Measurements from ENCODE around the gene ANKRD26. TPM values are rescaled to one million over a fixed set of nuclear protein-coding genes. Genes with fewer than 3 reads are reported as not detected.

ANKRD26 gene
- 6.0 and 7.7 TPM in 2 replicates for total RNA-seq

DNA sequence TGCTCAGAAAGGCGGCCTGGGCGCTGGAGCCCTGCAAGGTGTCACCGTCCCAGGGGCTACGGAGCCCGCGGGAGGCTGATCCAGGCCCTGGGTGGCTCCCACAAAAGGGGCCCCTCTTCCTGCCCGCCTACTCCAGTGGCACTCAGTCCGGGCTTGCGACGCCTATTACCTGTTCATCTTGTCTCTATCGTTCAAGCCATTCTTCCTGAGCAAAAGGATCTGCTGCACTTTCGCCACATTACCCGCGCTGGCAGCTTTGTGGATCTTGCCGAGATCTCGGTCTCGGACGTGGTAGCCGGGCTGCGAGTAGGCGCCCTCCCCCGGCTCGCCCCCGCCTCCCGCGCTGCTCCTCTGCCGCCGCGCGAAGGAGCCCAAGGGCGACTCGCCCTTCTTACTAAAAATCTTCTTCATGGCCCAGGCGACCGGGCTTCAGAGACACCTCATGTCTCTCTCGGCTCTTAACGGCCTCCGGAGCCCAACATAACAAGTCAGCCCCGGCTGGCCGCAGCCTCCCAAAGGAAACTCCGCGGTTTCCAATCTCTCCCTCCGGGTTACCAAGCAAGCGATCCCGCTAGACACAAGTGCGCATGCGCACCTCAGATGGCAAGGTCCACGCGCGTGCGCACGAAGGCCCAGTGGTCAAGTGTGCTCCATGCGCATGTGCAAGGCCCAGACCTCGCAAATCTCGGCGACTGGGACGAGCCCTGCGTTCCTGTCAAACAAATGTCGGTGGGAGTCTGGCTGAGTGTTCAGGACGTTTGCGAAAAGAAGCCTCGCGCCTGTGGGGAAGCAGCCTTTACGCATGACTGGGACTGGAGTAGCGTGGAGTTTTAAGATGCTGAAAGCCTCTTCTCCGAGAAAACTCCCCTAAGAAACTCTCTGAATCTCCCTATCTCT, at the start of gene ANKRD26:
TSS of gene ANKRD26 (minus strand) at position 579 of the 897 bp plus-strand sequence. CDS start at position 411, 168 bp downstream.
- H3K27me3 Mint-ChIP-seq: no peaks in the 10 kb centered on the region
- H3K4me3 Mint-ChIP-seq: peak within 1 kb of the TSS; percentile 94
- peaks cover 4% of the 10 kb centered on the region for H3K36me3 Mint-ChIP-seq (ENCODE audit: low read depth)
- H3K4me1 Mint-ChIP-seq: peaks cover 18% of the 10 kb centered on the region
- ChIA-PET CTCF (no interaction called here), POLR2A (interaction anchor here (2.1 kb wide), 1 partner anchor 54 kb away, joined by 18 read pairs; the partner anchor contains the start of gene YME1L1)
- TF ChIP-seq CTCF (IDR thresholded peaks at IDR 0.05): no peak
- H3K27ac Mint-ChIP-seq: peak within 1 kb of the TSS; percentile 96
- ATAC-seq (ENCODE audit: low read depth) (peak; percentile 93), DNase-seq (peak; percentile 92)
- intact Hi-C loops (cut with micrococcal nuclease): loop anchor here (1.0 to 5.0 kb wide), 6 partner anchors 15 to 402 kb away; partner anchors contain the start of genes ABI1, RAB18 and YME1L1
- no peaks in the 10 kb centered on the region for H3K9me3 Mint-ChIP-seq

DNA sequence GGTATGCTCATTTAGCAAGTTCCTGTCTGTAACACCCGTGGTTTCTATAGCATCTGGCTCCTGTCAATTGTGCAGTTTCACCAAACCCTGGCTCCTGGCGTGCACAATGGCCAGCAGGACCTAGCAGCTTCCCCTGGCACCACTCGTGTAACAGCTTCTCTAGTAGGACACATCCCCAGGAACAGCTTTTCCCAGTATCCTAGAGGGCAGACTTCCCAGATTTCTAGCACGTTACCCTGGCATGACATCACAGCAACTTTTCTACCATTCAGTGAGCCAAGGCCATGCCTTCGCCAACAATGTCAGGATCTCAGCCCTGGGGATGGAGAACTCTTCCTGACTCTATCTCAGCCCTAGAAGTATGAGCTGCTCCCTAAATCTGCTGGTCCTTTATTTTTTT, 47.4 kb upstream of the ANKRD26 start:
- CTCF ChIA-PET: no interaction called here
- H3K27ac Mint-ChIP-seq: no peak overlapping the region

GRCh38 chr10:27145937-27146336, 45.6 kb upstream of the ANKRD26 start:
- Mint-ChIP-seq H3K36me3 (ENCODE audit: low read depth) (peaks cover 80% of the 10 kb centered on the region), H3K4me3 (no peak overlapping the region), H3K9me3 (no peaks in the 10 kb centered on the region), H3K27me3 (no peaks in the 10 kb centered on the region), H3K27ac (no peak overlapping the region), H3K4me1 (peaks cover 7% of the 10 kb centered on the region)
- no peak for DNase-seq
- intact Hi-C loops (cut with micrococcal nuclease): no loop called here
- POLR2A ChIA-PET: interaction anchor here (1.4 kb wide), 1 partner anchor 8 kb away, joined by 17 read pairs; the partner anchor contains the start of gene YME1L1
- no peak for TF ChIP-seq CTCF (IDR thresholded peaks at IDR 0.05)
- no peak for ATAC-seq (ENCODE audit: low read depth)
- CTCF ChIA-PET: interaction anchor here (1.6 kb wide), 1 partner anchor 8 kb away, joined by 3 read pairs; the partner anchor contains the start of gene YME1L1

More for the DNA sequence above, 47.4 kb upstream of the ANKRD26 start:
- no peak for DNase-seq
- POLR2A ChIA-PET: no interaction called here
- no peak for ATAC-seq (ENCODE audit: low read depth)
- no peak for TF ChIP-seq CTCF (IDR thresholded peaks at IDR 0.05)
- Mint-ChIP-seq H3K27me3 (no peaks in the 10 kb centered on the region), H3K4me1 (peaks cover 15% of the 10 kb centered on the region), H3K36me3 (ENCODE audit: low read depth) (peaks cover 80% of the 10 kb centered on the region), H3K4me3 (no peak overlapping the region), H3K9me3 (no peaks in the 10 kb centered on the region)
- intact Hi-C loops (cut with micrococcal nuclease): no loop called here

GRCh38 chr10:27143686-27144085, 43.4 kb upstream of the ANKRD26 start:
- Mint-ChIP-seq H3K36me3 (ENCODE audit: low read depth) (peaks cover 81% of the 10 kb centered on the region), H3K4me1 (peaks cover 5% of the 10 kb centered on the region), H3K4me3 (no peak overlapping the region), H3K27ac (no peak overlapping the region), H3K27me3 (no peaks in the 10 kb centered on the region), H3K9me3 (no peaks in the 10 kb centered on the region)
- DNase-seq: no peak
- ChIA-PET POLR2A (interaction anchor here (1.5 kb wide), 1 partner anchor 10 kb away, joined by 5 read pairs; the partner anchor contains the start of gene YME1L1), CTCF (no interaction called here)
- no peak for TF ChIP-seq CTCF (IDR thresholded peaks at IDR 0.05)
- intact Hi-C loops (cut with micrococcal nuclease): no loop called here
- no peak for ATAC-seq (ENCODE audit: low read depth)

DNA sequence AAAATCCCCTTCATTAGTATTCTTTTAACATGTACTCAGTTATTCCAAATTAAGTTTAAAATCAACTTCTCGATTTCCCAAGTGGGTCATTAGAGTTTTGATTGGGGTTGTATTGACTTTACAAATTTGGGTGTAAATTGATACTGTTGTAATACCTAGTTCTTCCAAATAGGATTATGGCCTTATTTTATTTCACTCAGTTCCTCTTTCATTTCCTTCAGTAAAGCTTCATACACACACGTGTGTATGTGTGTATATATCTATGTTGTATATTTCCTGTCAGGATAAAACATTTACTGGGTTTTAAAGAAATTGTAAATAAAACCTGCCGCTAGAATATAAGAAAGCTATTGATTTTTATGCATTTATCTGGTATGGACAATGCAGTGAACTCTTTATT, 38.0 kb upstream of the ANKRD26 start:
- Mint-ChIP-seq H3K27me3 (no peaks in the 10 kb centered on the region), H3K9me3 (no peaks in the 10 kb centered on the region), H3K27ac (no peak overlapping the region), H3K36me3 (ENCODE audit: low read depth) (peaks cover 69% of the 10 kb centered on the region), H3K4me3 (no peak overlapping the region), H3K4me1 (peaks cover 9% of the 10 kb centered on the region)
- CTCF ChIA-PET: interaction anchor here (0.7 kb wide), 1 partner anchor 85 kb away, joined by 4 read pairs; no protein-coding TSS in a partner anchor
- ATAC-seq (ENCODE audit: low read depth) (no peak), DNase-seq (no peak)
- intact Hi-C loops (cut with micrococcal nuclease): no loop called here
- TF ChIP-seq CTCF (IDR thresholded peaks at IDR 0.05): no peak
- POLR2A ChIA-PET: interaction anchor here (1.9 kb wide), 1 partner anchor 16 kb away, joined by 6 read pairs; the partner anchor contains the start of gene YME1L1
